Ovary (tissue), 3 donors: Measurements from ENCODE around the gene PRRG4.

Source experiments
- CTCF ChIP-seq, 3 donors: fragments of 450-650 bp in 2 of 3; fragments of 200-600 bp in 1 of 3; IDR thresholded peaks; one replicate each; pipeline versions ENCODE4 v1.5.1 to v1.8.0; 2016 to 2022; ENCODE audit warnings: antibody characterized with exemption in 3 of 3, mild to moderate bottlenecking in 1 of 3
- EP300 ChIP-seq: sonication (generic); formaldehyde crosslinking; IDR thresholded peaks from one replicate; pipeline ENCODE4 v1.6.1; 2017; ENCODE audit warnings: antibody characterized with exemption
- POLR2A ChIP-seq: fragments of 450-650 bp; IDR thresholded peaks from one replicate; pipeline ENCODE4 v1.6.1; 2017; ENCODE audit warnings: antibody characterized with exemption, mild to moderate bottlenecking, moderate library complexity
- donor health status: DM: no; HTN: no; CAD: no.

GRCh38 chr11:32794439-32794838 is 35.3 kb upstream of the PRRG4 start, which contains the start of gene CCDC73:
- TF ChIP-seq CTCF (IDR thresholded peaks at IDR 0.05) (no peak), POLR2A (no peak), EP300 (no peak)
